Measurements from ENCODE around the gene OR10A5.
"Not testable (repeated sequence)": the region's sequence is repeated elsewhere in the genome, so short reads cannot be mapped to it uniquely, and the experiment has no call there.

Gene OR10A5

GRCh38 chr11:6845383-6845782 lies at the start of gene OR10A5:
Gene OR10A5, plus strand, starts transcription at chr11:6845683. Its CDS starts 0 bp downstream, at chr11:6845683.
- no peak for DNase-seq

GRCh38 chr11:6799402-6799801 lies 46.1 kb upstream of the OR10A5 start, which contains the start of gene OR6A2:
Gene OR6A2, minus strand, starts transcription at chr11:6799689. Its CDS starts 3,981 bp downstream, at chr11:6795708.
- no peak for DNase-seq

GRCh38 chr11:6801075-6801474 lies 44.4 kb upstream of the OR10A5 start:
- not testable (repeated sequence) for DNase-seq

GRCh38 chr11:6812390-6813005 lies 33.0 kb upstream of the OR10A5 start:
- DNase-seq: peak; percentile 17

GRCh38 chr11:6813656-6814055 lies 31.8 kb upstream of the OR10A5 start:
- no peak for DNase-seq

GRCh38 chr11:6817694-6818093 lies 27.8 kb upstream of the OR10A5 start:
- DNase-seq: no peak

GRCh38 chr11:6818967-6819366 lies 26.5 kb upstream of the OR10A5 start:
- DNase-seq: no peak

GRCh38 chr11:6824136-6824823 lies 21.2 kb upstream of the OR10A5 start:
- no peak for DNase-seq

- no peak for DNase-seq
These were observed 20.2 kb upstream of the OR10A5 start for GRCh38 chr11:6825231-6825744.

GRCh38 chr11:6828103-6828502 lies 17.4 kb upstream of the OR10A5 start:
- no peak for DNase-seq

- DNase-seq: no peak
These were observed 12.1 kb upstream of the OR10A5 start for GRCh38 chr11:6833356-6833755.

- no peak for DNase-seq
These were observed 11.5 kb upstream of the OR10A5 start for GRCh38 chr11:6834021-6834420.

GRCh38 chr11:6841694-6842093 lies 3.8 kb upstream of the OR10A5 start:
- no peak for DNase-seq

GRCh38 chr11:6843670-6844069 lies 1.8 kb upstream of the OR10A5 start:
- DNase-seq: no peak

GRCh38 chr11:6844356-6844755 lies 1.1 kb upstream of the OR10A5 start:
- DNase-seq: no peak

- DNase-seq: no peak
These were observed 5.0 kb downstream of the OR10A5 start for GRCh38 chr11:6850526-6850925.

GRCh38 chr11:6854801-6855200 lies 9.3 kb downstream of the OR10A5 start:
- DNase-seq: not testable (repeated sequence)

- no peak for DNase-seq
These were observed 10.6 kb downstream of the OR10A5 start for GRCh38 chr11:6855971-6856541.

GRCh38 chr11:6856871-6857270 lies 11.4 kb downstream of the OR10A5 start:
- no peak for DNase-seq

GRCh38 chr11:6862961-6863360 lies 17.5 kb downstream of the OR10A5 start, which contains the start of gene OR10A2:
Gene OR10A2, plus strand, starts transcription at chr11:6863057. Its CDS starts 6,698 bp downstream, at chr11:6869755.
- DNase-seq: no peak

- no peak for DNase-seq
These were observed 19.0 kb downstream of the OR10A5 start for GRCh38 chr11:6864438-6864837.

- DNase-seq: no peak
These were observed 25.8 kb downstream of the OR10A5 start for GRCh38 chr11:6871278-6871677.

- DNase-seq: no peak
These were observed 30.3 kb downstream of the OR10A5 start for GRCh38 chr11:6875761-6876160.

- DNase-seq: no peak
These were observed 30.8 kb downstream of the OR10A5 start, which contains the start of gene OR10A4 for GRCh38 chr11:6876325-6876724. Gene OR10A4, plus strand, starts transcription at chr11:6876625. Its CDS starts 23 bp downstream, at chr11:6876648.
